GM21619 (cell line): ENCODE results near the gene SSTR3.
A peak's percentile ranks its signal among the peaks of the same experiment; 100 is the strongest.

ENCODE experiments used
- ATAC-seq: cut with Tn5 transposase; IDR thresholded peaks from one replicate; pipeline ENCODE4 v1.9.1; 2021; ENCODE audit not compliant: unreplicated experiment

SSTR3 gene

GRCh38 chr22:37169406-37169805, 42.9 kb downstream of the SSTR3 start:
- no peak for ATAC-seq

- no peak for ATAC-seq
Measured at GRCh38 chr22:37167981-37168647, 44.2 kb downstream of the SSTR3 start.

- no peak for ATAC-seq
Measured at GRCh38 chr22:37167176-37167980, 44.9 kb downstream of the SSTR3 start.

- ATAC-seq: no peak
Measured at GRCh38 chr22:37166675-37167066, 45.6 kb downstream of the SSTR3 start.

- ATAC-seq: no peak
Measured at GRCh38 chr22:37165940-37166674, 46.2 kb downstream of the SSTR3 start.

- ATAC-seq: no peak
Measured at GRCh38 chr22:37165066-37165465, 47.2 kb downstream of the SSTR3 start.

- no peak for ATAC-seq
Measured at GRCh38 chr22:37164505-37164887, 47.8 kb downstream of the SSTR3 start.

- ATAC-seq: peak; percentile 34
Measured at GRCh38 chr22:37163575-37164504, 48.4 kb downstream of the SSTR3 start.

GRCh38 chr22:37163096-37163489, 49.2 kb downstream of the SSTR3 start:
- ATAC-seq: no peak

- ATAC-seq: peak; percentile 53
Measured at GRCh38 chr22:37162221-37163095, 49.8 kb downstream of the SSTR3 start.

GRCh38 chr22:37161443-37161842, 50.8 kb downstream of the SSTR3 start:
- no peak for ATAC-seq

- ATAC-seq: no peak
Measured at GRCh38 chr22:37160027-37160426, 52.2 kb downstream of the SSTR3 start.

- ATAC-seq: no peak
Measured at GRCh38 chr22:37158963-37159290, 53.4 kb downstream of the SSTR3 start.

- ATAC-seq: no peak
Measured at GRCh38 chr22:37157516-37158285, 54.6 kb downstream of the SSTR3 start.

GRCh38 chr22:37156686-37157435, 55.4 kb downstream of the SSTR3 start:
- no peak for ATAC-seq

GRCh38 chr22:37155971-37156370, 56.3 kb downstream of the SSTR3 start:
- no peak for ATAC-seq

GRCh38 chr22:37154925-37155712, 57.2 kb downstream of the SSTR3 start:
- peak; percentile 46 for ATAC-seq
